CD14-positive monocyte (primary cell): ENCODE results near the gene OPN1SW. TPM values are rescaled to one million over a fixed set of nuclear protein-coding genes. Genes with fewer than 3 reads are reported as not detected.

ENCODE experiments used
- DNase-seq, 3 donors: peaks; one replicate each; pipeline ENCODE4 v3.0.0-alpha.2; 2011 to 2022
- H2AFZ ChIP-seq: 2 replicates; pipeline ENCODE4 v1.6.0; 2012; ENCODE audit warnings: mild to moderate bottlenecking, low read depth, low read length, inconsistent platforms; ENCODE audit not compliant: insufficient read depth, poor library complexity, severe bottlenecking
- H3K27ac ChIP-seq, 2 donors: 1 replicate in 1 of 2; 2 replicates in 1 of 2; pipeline ENCODE4 v1.5.1; 2012 to 2013; ENCODE audit warnings: low read length in 2 of 2, control low read depth in 1 of 2, inconsistent platforms in 1 of 2, low read depth in 1 of 2, mild to moderate bottlenecking in 1 of 2
- H3K27me3 ChIP-seq, 2 donors: one replicate each; pipeline versions ENCODE4 v1.6.0 to v1.6.1; 2011 to 2013; ENCODE audit warnings: low read length in 2 of 2; ENCODE audit not compliant: control insufficient read depth in 2 of 2, insufficient read depth in 2 of 2
- H3K36me3 ChIP-seq, 2 donors: replicated peaks in 1 of 2; 1 replicate in 1 of 2; 2 replicates in 1 of 2; pipeline versions ENCODE4 v1.5.1 to v1.6.1; 2012 to 2013; ENCODE audit warnings: low read length in 2 of 2, control low read depth in 1 of 2, inconsistent platforms in 1 of 2, mild to moderate bottlenecking in 1 of 2; ENCODE audit not compliant: insufficient read depth in 2 of 2, control insufficient read depth in 1 of 2
- H3K4me1 ChIP-seq, 2 donors: 1 replicate in 1 of 2; 2 replicates in 1 of 2; pipeline versions ENCODE4 v1.5.1 to v1.6.1; 2012 to 2013; ENCODE audit warnings: low read length in 2 of 2, control low read depth in 1 of 2, inconsistent platforms in 1 of 2, mild to moderate bottlenecking in 1 of 2, moderate library complexity in 1 of 2; ENCODE audit not compliant: insufficient read depth in 2 of 2, control insufficient read depth in 1 of 2
- H3K4me2 ChIP-seq: replicated peaks from 2 replicates; pipeline ENCODE3; 2012; ENCODE audit warnings: low read length, moderate library complexity, mild to moderate bottlenecking; ENCODE audit not compliant: poor library complexity, severe bottlenecking; ENCODE audit errors: extremely low read depth
- H3K4me3 ChIP-seq, 3 experiments: fragments of 200-600 bp in 1 of 3; sonication (generic) in 1 of 3; replicated peaks in 1 of 3; 1 replicate in 2 of 3; 2 replicates in 1 of 3; pipeline ENCODE4 v1.5.1; 2011 to 2013; ENCODE audit warnings: low read length in 3 of 3, mild to moderate bottlenecking in 3 of 3, control low read depth in 2 of 3, low read depth in 2 of 3, inconsistent platforms in 1 of 3, moderate library complexity in 1 of 3
- H3K79me2 ChIP-seq: 2 replicates; pipeline ENCODE4 v1.6.0; 2012; ENCODE audit warnings: mild to moderate bottlenecking, control low read depth, inconsistent platforms, low read length, moderate library complexity; ENCODE audit not compliant: insufficient read depth
- H3K9ac ChIP-seq: 2 replicates; pipeline ENCODE4 v1.6.0; 2017; ENCODE audit warnings: low read length, mild to moderate bottlenecking; ENCODE audit not compliant: insufficient read depth, poor library complexity, severe bottlenecking
- H3K9me3 ChIP-seq, 2 donors: replicated peaks in 1 of 2; 1 replicate in 1 of 2; 2 replicates in 1 of 2; pipeline versions ENCODE4 v1.5.1 to v1.6.1; 2012 to 2013; ENCODE audit warnings: low read length in 2 of 2, control low read depth in 1 of 2; ENCODE audit not compliant: control insufficient read depth in 1 of 2, insufficient read depth in 1 of 2
- H4K20me1 ChIP-seq: 2 replicates; pipeline ENCODE4 v1.6.0; 2012; ENCODE audit warnings: mild to moderate bottlenecking, low read length, control low read depth, moderate library complexity; ENCODE audit not compliant: insufficient read depth
- H3K27ac Mint-ChIP-seq, 7 donors: one replicate each; pipeline ENCODE4 v1.8.0; 2020; ENCODE audit warnings: mild to moderate bottlenecking in 7 of 7, mixed read lengths in 7 of 7, moderate library complexity in 6 of 7, inconsistent platforms in 2 of 7
- H3K27me3 Mint-ChIP-seq, 3 donors: one replicate each; pipeline ENCODE4 v1.8.0; 2021 to 2022; ENCODE audit warnings: low read depth in 3 of 3, mild to moderate bottlenecking in 3 of 3, mixed read lengths in 3 of 3, moderate library complexity in 3 of 3, inconsistent platforms in 1 of 3
- H3K36me3 Mint-ChIP-seq, 2 donors: one replicate each; pipeline ENCODE4 v1.8.0; 2020; ENCODE audit warnings: mixed read lengths in 2 of 2, inconsistent platforms in 1 of 2, mild to moderate bottlenecking in 1 of 2
- H3K4me1 Mint-ChIP-seq: one replicate; pipeline ENCODE4 v1.8.0; 2020; ENCODE audit warnings: mild to moderate bottlenecking, mixed read lengths
- H3K4me3 Mint-ChIP-seq, 2 donors: one replicate each; pipeline ENCODE4 v1.8.0; 2020; ENCODE audit warnings: mild to moderate bottlenecking in 2 of 2, mixed read lengths in 2 of 2, moderate library complexity in 1 of 2
- H3K9me3 Mint-ChIP-seq, 7 donors: one replicate each; pipeline ENCODE4 v1.8.0; 2020 to 2022; ENCODE audit warnings: mixed read lengths in 7 of 7, mild to moderate bottlenecking in 6 of 7, moderate library complexity in 6 of 7, inconsistent platforms in 2 of 7
- WGBS: methylation state at CpG from one replicate; pipeline ENCODE4 v1.1.5; 2013; ENCODE audit warnings: missing lambda C conversion rate; ENCODE audit not compliant: insufficient coverage; 5-methylcytosine and 5-hydroxymethylcytosine counted together
- intact Hi-C, 2 donors: fragments of 100-400 bp; cut with micrococcal nuclease; formaldehyde crosslinking; loops; one replicate each; pipeline versions ENCODE4 v1.15.0 to v1.15.1; 2023
- polyA plus RNA-seq, 3 donors: library from polyadenylated mRNA; depleted of rRNA in 1 of 3; unstranded in 2 of 3; stranded (reverse) in 1 of 3; fragments of 300-500 nt in 2 of 3; fragments of >200 nt in 1 of 3; fragmentation: Illumina TruSeq in 2 of 3; gene quantifications; 1 replicate in 2 of 3; 2 replicates in 1 of 3; pipeline ENCODE4 v1.2.3, GENCODE V29; 2012 to 2021
- TF ChIP-seq, protein P1 (sequence below): fragments of 200-600 bp; IDR thresholded peaks from one replicate; pipeline ENCODE4 v1.8.0; 2022; ENCODE audit warnings: antibody characterized with exemption, mild to moderate bottlenecking

Gene OPN1SW
- polyA plus RNA-seq, 3 donors: not detected

DNA sequence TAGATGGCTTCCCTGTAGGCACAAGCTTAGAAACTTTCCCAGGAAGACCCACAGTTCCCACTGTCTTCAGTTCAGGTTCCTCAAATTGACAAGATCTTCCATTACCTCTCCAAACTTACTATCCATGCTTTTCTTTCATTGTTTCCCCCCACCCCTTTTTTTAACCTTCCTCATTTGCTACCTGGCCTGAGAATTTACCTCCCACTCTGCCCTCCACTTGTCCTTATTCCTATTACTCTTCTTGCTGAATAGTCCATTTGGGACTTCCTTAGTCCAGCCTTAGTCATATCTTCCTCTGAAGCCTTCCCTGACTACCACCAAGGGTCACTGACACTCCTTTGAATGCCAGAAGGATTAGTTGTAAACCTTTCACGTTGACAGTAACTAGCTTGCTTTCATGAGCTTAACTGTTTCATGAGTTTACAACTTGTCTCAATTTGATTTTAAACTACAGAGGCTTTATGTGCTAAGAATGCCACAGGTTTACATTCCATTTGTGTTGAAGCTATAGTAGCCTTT lies 37.7 kb downstream of the OPN1SW start:
- Histone ChIP-seq H3K27ac (no peak overlapping the region), H3K9ac (no peak overlapping the region), H4K20me1 (peaks cover 4% of the 10 kb centered on the region), H2AFZ (peak overlapping the region; percentile 98), H3K4me1 (peaks cover 38 to 48% of the 10 kb centered on the region in 2 donors), H3K9me3 (no peaks in the 10 kb centered on the region), H3K4me3 (no peak overlapping the region), H3K27me3 (no peaks in the 10 kb centered on the region), H3K79me2 (peaks cover 38% of the 10 kb centered on the region), H3K4me2 (no peak overlapping the region), H3K36me3 (no peaks in the 10 kb centered on the region)
- peaks cover 26% of the 10 kb centered on the region for H3K4me1 Mint-ChIP-seq
- no peak overlapping the region for H3K27ac Mint-ChIP-seq
- H3K9me3 Mint-ChIP-seq: peaks cover 0 to 3% (median 0%) of the 10 kb centered on the region in 7 donors
- H3K36me3 Mint-ChIP-seq: no peaks in the 10 kb centered on the region
- TF ChIP-seq, protein P1, sequence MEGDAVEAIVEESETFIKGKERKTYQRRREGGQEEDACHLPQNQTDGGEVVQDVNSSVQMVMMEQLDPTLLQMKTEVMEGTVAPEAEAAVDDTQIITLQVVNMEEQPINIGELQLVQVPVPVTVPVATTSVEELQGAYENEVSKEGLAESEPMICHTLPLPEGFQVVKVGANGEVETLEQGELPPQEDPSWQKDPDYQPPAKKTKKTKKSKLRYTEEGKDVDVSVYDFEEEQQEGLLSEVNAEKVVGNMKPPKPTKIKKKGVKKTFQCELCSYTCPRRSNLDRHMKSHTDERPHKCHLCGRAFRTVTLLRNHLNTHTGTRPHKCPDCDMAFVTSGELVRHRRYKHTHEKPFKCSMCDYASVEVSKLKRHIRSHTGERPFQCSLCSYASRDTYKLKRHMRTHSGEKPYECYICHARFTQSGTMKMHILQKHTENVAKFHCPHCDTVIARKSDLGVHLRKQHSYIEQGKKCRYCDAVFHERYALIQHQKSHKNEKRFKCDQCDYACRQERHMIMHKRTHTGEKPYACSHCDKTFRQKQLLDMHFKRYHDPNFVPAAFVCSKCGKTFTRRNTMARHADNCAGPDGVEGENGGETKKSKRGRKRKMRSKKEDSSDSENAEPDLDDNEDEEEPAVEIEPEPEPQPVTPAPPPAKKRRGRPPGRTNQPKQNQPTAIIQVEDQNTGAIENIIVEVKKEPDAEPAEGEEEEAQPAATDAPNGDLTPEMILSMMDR: no peak
- intact Hi-C loops: no loop called here
- no peak for DNase-seq
- no peak overlapping the region for H3K4me3 Mint-ChIP-seq
- peaks cover 0 to 2% (median 0%) of the 10 kb centered on the region in 3 donors for H3K27me3 Mint-ChIP-seq
- WGBS: no CpG with 5 or more reads among the region's 1 CpG

DNA sequence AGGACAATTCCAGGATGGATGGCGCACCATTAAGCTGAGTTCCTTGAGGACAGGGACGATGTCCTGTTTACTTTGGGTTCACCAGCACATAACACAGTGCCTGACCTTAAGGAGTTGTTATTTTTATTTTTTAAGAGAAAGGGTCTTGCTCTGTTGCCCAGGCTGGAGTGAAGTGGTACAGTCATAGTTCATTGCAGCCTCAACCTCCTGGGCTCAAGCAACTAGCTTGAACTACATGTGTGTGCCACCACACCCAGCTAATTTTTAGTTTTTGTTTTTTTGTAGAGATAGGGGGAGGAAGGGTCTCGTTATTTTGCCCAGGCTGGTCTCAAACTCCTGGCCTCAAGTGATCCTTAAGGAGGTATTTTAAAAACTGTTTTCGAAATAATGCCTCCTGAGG lies 38.2 kb downstream of the OPN1SW start:
- intact Hi-C loops: no loop called here
- no peak for DNase-seq
- H3K4me2 ChIP-seq: no peak overlapping the region
- H3K4me1 Mint-ChIP-seq: peaks cover 26% of the 10 kb centered on the region
- no peaks in the 10 kb centered on the region for H3K36me3 Mint-ChIP-seq
- H3K9ac ChIP-seq: no peak overlapping the region
- peaks cover 33% of the 10 kb centered on the region for H3K79me2 ChIP-seq
- H3K9me3 Mint-ChIP-seq: peaks cover 0 to 3% (median 0%) of the 10 kb centered on the region in 7 donors
- H3K27me3 Mint-ChIP-seq: peaks cover 0 to 2% (median 0%) of the 10 kb centered on the region in 3 donors
- H4K20me1 ChIP-seq: peaks cover 4% of the 10 kb centered on the region
- TF ChIP-seq, protein P1: no peak
- no peak overlapping the region for H3K4me3 ChIP-seq
- H3K4me1 ChIP-seq: peaks cover 38 to 48% of the 10 kb centered on the region in 2 donors
- H3K27ac Mint-ChIP-seq: no peak overlapping the region
- H3K4me3 Mint-ChIP-seq: no peak overlapping the region
- H3K27me3 ChIP-seq: no peaks in the 10 kb centered on the region
- no peak overlapping the region for H2AFZ ChIP-seq
- WGBS: 100% methylated on average over 1 of the region's 4 CpGs
- H3K27ac ChIP-seq: no peak overlapping the region
- H3K9me3 ChIP-seq: no peaks in the 10 kb centered on the region
- H3K36me3 ChIP-seq: no peaks in the 10 kb centered on the region
